HG03342 (cell line): ENCODE results near the gene OLFML3.

Experiments
- ATAC-seq: cut with Tn5 transposase; IDR thresholded peaks from one replicate; pipeline ENCODE4 v1.9.1; 2021; ENCODE audit warnings: mild to moderate bottlenecking, moderate library complexity; ENCODE audit not compliant: unreplicated experiment

OLFML3 gene

GRCh38 chr1:113978863-113979702 is at the start of gene OLFML3:
Gene OLFML3, plus strand, starts transcription at chr1:113979474. Its CDS starts 43 bp downstream, at chr1:113979517.
- ATAC-seq = peak; percentile 53

- ATAC-seq = peak; percentile 27
These were observed 49.4 kb upstream of the OLFML3 start for GRCh38 chr1:113929750-113930498.

GRCh38 chr1:113930499-113931161 is 48.6 kb upstream of the OLFML3 start:
- ATAC-seq = peak; percentile 60

- ATAC-seq = no peak
These were observed 47.8 kb upstream of the OLFML3 start for GRCh38 chr1:113931451-113931851.

GRCh38 chr1:113934006-113934405 is 45.3 kb upstream of the OLFML3 start:
- no peak for ATAC-seq

GRCh38 chr1:113934511-113935055 is 44.7 kb upstream of the OLFML3 start:
- no peak for ATAC-seq

- no peak for ATAC-seq
These were observed 44.1 kb upstream of the OLFML3 start for GRCh38 chr1:113935176-113935575.

GRCh38 chr1:113935970-113936369 is 43.3 kb upstream of the OLFML3 start:
- no peak for ATAC-seq

GRCh38 chr1:113937146-113937545 is 42.1 kb upstream of the OLFML3 start:
- ATAC-seq = no peak

GRCh38 chr1:113938192-113938591 is 41.1 kb upstream of the OLFML3 start:
- no peak for ATAC-seq

GRCh38 chr1:113940365-113941244 is 38.7 kb upstream of the OLFML3 start:
- ATAC-seq = no peak

- no peak for ATAC-seq
These were observed 38.1 kb upstream of the OLFML3 start for GRCh38 chr1:113941245-113941559.

GRCh38 chr1:113942527-113942926 is 36.7 kb upstream of the OLFML3 start:
- ATAC-seq = no peak

- ATAC-seq = no peak
These were observed 36.1 kb upstream of the OLFML3 start for GRCh38 chr1:113943028-113943811.

GRCh38 chr1:113945329-113945728 is 33.9 kb upstream of the OLFML3 start:
- no peak for ATAC-seq

- no peak for ATAC-seq
These were observed 33.2 kb upstream of the OLFML3 start for GRCh38 chr1:113946112-113946511.

- no peak for ATAC-seq
These were observed 32.4 kb upstream of the OLFML3 start for GRCh38 chr1:113946678-113947387.

- ATAC-seq = no peak
These were observed 31.7 kb upstream of the OLFML3 start for GRCh38 chr1:113947388-113948107.
